SK-N-SH treated with all-trans-retinoic acid at 6 μM for 48 hours (cell line): ENCODE results near the gene CEP350.

Experiments
- ATAC-seq: fragments of 200-7000 bp; cut with Tn5 transposase; 3 replicates; pipeline ENCODE4 v1.9.1; 2020; ENCODE audit warnings: mild to moderate bottlenecking, moderate library complexity
- BACH2 ChIP-seq: fragments of 250-450 bp; sonication (Bioruptor Pico); IDR thresholded peaks from 2 replicates; pipeline ENCODE4 v1.9.0; 2021; ENCODE audit warnings: mild to moderate bottlenecking, borderline replicate concordance
- CSDC2 ChIP-seq: fragments of 250-450 bp; sonication (Bioruptor Pico); IDR thresholded peaks from 2 replicates; pipeline ENCODE4 v1.5.0; 2020; ENCODE audit warnings: mild to moderate bottlenecking, moderate library complexity
- GLIS3 ChIP-seq: fragments of 250-450 bp; sonication (Bioruptor Pico); IDR thresholded peaks from 2 replicates; pipeline ENCODE4 v1.5.0; 2020; ENCODE audit warnings: mild to moderate bottlenecking, moderate library complexity
- ISL1 ChIP-seq: fragments of 250-450 bp; sonication (Bioruptor Pico); IDR thresholded peaks from 2 replicates; pipeline ENCODE4 v2.1.2; 2022; ENCODE audit warnings: mild to moderate bottlenecking, moderate library complexity
- PPARA ChIP-seq: fragments of 250-450 bp; sonication (Bioruptor Pico); IDR thresholded peaks from 2 replicates; pipeline ENCODE4 v1.5.0; 2020; ENCODE audit warnings: mild to moderate bottlenecking, borderline replicate concordance
- RARB ChIP-seq: fragments of 250-450 bp; sonication (Bioruptor Pico); IDR thresholded peaks from 2 replicates; pipeline ENCODE4 v1.8.0; 2021; ENCODE audit warnings: mild to moderate bottlenecking, moderate library complexity
- SNAI2 ChIP-seq: fragments of 250-450 bp; sonication (Bioruptor Pico); IDR thresholded peaks from 2 replicates; pipeline ENCODE4 v1.5.0; 2020; ENCODE audit warnings: mild to moderate bottlenecking, moderate library complexity
- TCF4 ChIP-seq: fragments of 250-450 bp; sonication (Bioruptor Pico); IDR thresholded peaks from 2 replicates; pipeline ENCODE4 v1.8.0; 2021; ENCODE audit warnings: mild to moderate bottlenecking, moderate library complexity, borderline replicate concordance
- TOX ChIP-seq: fragments of 250-450 bp; sonication (Bioruptor Pico); IDR thresholded peaks from 2 replicates; pipeline ENCODE4 v1.8.0; 2021; ENCODE audit warnings: mild to moderate bottlenecking, moderate library complexity, borderline replicate concordance
- ZC3H10 ChIP-seq: fragments of 250-450 bp; sonication (Bioruptor Pico); IDR thresholded peaks from 2 replicates; pipeline ENCODE4 v1.5.1; 2021; ENCODE audit warnings: mild to moderate bottlenecking, moderate library complexity
- ZFP3 ChIP-seq: fragments of 250-450 bp; sonication (Bioruptor Pico); IDR thresholded peaks from 2 replicates; pipeline ENCODE4 v1.5.0; 2020; ENCODE audit warnings: mild to moderate bottlenecking, moderate library complexity
- ZNF565 ChIP-seq: fragments of 450-650 bp; formaldehyde crosslinking; conservative IDR thresholded peaks from 2 replicates; pipeline ENCODE4 v1.5.0; 2020; ENCODE audit warnings: low read depth, mild to moderate bottlenecking, moderate library complexity
- ZNF8 ChIP-seq: fragments of 450-650 bp; formaldehyde crosslinking; IDR thresholded peaks from 2 replicates; pipeline ENCODE4 v1.5.0; 2020; ENCODE audit warnings: mild to moderate bottlenecking, moderate library complexity
- TF ChIP-seq, protein P1 (sequence below): fragments of 250-450 bp; sonication (Bioruptor Pico); IDR thresholded peaks from 2 replicates; pipeline ENCODE4 v1.8.0; 2020; ENCODE audit warnings: mild to moderate bottlenecking, moderate library complexity, borderline replicate concordance
- TF ChIP-seq, protein P2 (sequence below): fragments of 250-450 bp; sonication (Bioruptor Pico); IDR thresholded peaks from 2 replicates; pipeline ENCODE4 v1.5.1; 2021; ENCODE audit warnings: mild to moderate bottlenecking, moderate library complexity
- TF ChIP-seq, protein P3 (sequence below): fragments of 250-450 bp; sonication (Bioruptor Pico); IDR thresholded peaks from 2 replicates; pipeline ENCODE4 v1.8.0; 2021; ENCODE audit warnings: low read depth, mild to moderate bottlenecking, moderate library complexity, borderline replicate concordance
- TF ChIP-seq, protein P4 (sequence below): fragments of 250-450 bp; sonication (Bioruptor Pico); IDR thresholded peaks from 2 replicates; pipeline ENCODE4 v1.5.1; 2020; ENCODE audit warnings: low read depth, mild to moderate bottlenecking, moderate library complexity
- TF ChIP-seq, protein P5 (sequence below): fragments of 250-450 bp; sonication (Bioruptor Pico); IDR thresholded peaks from 2 replicates; pipeline ENCODE4 v1.5.0; 2020; ENCODE audit warnings: mild to moderate bottlenecking, moderate library complexity

Gene CEP350

DNA sequence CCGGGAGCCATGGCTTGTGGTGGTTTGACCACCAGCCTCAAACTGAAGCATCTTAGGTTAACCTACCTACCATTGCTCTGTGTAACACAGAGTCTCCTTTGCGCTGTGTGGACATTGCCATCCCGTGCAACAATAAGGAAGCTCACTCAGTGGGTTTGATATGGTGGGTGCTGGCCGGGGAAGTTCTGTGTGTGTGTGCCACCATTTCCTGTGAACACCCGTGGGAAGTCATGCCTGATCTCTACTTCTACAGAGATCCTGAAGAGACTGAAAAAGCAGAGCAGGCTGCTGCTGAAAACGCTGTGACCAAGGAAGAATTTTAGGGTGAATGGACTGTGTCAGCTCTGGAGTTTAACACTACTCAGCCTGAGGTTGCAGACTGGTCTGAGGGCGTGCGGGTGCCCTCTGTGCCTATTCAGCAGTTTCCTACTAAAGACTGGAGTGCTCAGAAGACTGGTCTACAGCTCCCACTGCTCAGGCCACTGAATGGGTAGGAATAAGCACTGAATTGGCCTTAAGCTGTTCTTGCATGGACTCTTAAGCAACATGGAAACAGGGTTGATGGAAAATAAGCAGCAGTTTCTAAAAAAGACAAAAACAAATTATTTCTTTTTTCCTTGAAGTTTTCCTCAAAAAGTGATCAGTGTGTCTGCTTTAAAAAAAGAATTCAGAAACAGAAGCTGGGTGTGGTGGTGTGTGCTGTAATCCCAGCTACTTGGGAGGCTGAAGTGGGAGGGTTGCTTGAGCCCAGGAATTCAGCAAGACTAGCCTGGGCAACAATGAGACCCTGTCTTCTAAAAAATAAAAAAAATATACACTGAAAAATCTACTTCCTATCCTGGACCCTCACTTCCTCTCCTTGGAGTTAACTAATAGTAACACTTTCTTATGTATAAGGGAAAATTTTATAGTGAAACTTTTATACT, 14.6 kb downstream of the CEP350 start:
- TF ChIP-seq, protein P1, sequence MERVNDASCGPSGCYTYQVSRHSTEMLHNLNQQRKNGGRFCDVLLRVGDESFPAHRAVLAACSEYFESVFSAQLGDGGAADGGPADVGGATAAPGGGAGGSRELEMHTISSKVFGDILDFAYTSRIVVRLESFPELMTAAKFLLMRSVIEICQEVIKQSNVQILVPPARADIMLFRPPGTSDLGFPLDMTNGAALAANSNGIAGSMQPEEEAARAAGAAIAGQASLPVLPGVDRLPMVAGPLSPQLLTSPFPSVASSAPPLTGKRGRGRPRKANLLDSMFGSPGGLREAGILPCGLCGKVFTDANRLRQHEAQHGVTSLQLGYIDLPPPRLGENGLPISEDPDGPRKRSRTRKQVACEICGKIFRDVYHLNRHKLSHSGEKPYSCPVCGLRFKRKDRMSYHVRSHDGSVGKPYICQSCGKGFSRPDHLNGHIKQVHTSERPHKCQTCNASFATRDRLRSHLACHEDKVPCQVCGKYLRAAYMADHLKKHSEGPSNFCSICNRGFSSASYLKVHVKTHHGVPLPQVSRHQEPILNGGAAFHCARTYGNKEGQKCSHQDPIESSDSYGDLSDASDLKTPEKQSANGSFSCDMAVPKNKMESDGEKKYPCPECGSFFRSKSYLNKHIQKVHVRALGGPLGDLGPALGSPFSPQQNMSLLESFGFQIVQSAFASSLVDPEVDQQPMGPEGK (CRISPR knock-in tag) = no peak
- TF ChIP-seq, protein P2, sequence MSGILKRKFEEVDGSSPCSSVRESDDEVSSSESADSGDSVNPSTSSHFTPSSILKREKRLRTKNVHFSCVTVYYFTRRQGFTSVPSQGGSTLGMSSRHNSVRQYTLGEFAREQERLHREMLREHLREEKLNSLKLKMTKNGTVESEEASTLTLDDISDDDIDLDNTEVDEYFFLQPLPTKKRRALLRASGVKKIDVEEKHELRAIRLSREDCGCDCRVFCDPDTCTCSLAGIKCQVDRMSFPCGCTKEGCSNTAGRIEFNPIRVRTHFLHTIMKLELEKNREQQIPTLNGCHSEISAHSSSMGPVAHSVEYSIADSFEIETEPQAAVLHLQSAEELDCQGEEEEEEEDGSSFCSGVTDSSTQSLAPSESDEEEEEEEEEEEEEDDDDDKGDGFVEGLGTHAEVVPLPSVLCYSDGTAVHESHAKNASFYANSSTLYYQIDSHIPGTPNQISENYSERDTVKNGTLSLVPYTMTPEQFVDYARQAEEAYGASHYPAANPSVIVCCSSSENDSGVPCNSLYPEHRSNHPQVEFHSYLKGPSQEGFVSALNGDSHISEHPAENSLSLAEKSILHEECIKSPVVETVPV (CRISPR knock-in tag) = no peak
- TF ChIP-seq TOX (no peak), RARB (no peak), CSDC2 (CRISPR knock-in tag) (no peak), TCF4 (no peak)
- TF ChIP-seq, protein P3, sequence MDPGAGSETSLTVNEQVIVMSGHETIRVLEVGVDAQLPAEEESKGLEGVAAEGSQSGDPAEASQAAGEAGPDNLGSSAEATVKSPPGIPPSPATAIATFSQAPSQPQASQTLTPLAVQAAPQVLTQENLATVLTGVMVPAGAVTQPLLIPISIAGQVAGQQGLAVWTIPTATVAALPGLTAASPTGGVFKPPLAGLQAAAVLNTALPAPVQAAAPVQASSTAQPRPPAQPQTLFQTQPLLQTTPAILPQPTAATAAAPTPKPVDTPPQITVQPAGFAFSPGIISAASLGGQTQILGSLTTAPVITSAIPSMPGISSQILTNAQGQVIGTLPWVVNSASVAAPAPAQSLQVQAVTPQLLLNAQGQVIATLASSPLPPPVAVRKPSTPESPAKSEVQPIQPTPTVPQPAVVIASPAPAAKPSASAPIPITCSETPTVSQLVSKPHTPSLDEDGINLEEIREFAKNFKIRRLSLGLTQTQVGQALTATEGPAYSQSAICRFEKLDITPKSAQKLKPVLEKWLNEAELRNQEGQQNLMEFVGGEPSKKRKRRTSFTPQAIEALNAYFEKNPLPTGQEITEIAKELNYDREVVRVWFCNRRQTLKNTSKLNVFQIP (CRISPR knock-in tag) = no peak
- no peak for ATAC-seq

DNA sequence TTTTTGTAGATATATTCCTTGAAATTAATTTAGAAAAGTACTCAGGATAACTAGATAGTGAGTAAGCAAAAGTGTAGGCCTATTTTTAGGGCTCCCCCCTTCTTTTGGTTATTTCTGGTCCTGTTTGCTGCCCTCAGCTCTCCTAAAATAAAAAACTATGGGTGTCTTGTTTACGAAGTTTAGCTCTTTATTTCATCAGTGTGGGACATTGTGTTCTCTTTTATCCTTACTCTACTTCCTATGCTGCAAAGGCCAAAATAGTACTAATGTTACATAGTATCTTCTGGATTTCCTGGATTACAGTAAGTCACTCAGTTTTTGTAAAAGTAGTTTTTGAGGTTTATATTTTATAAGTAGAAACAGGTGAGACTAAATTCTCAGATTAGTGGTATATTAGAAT, 15.4 kb downstream of the CEP350 start:
- TF ChIP-seq SNAI2 (CRISPR knock-in tag) (no peak), PPARA (CRISPR knock-in tag) (no peak), GLIS3 (CRISPR knock-in tag) (no peak), ZC3H10 (CRISPR knock-in tag) (no peak), TCF4 (no peak), RARB (no peak), TOX (no peak), ZNF565 (CRISPR knock-in tag) (no peak), ISL1 (CRISPR knock-in tag) (no peak), ZNF8 (CRISPR knock-in tag) (no peak), ZFP3 (no peak), BACH2 (CRISPR knock-in tag) (no peak)
- TF ChIP-seq, protein P4, sequence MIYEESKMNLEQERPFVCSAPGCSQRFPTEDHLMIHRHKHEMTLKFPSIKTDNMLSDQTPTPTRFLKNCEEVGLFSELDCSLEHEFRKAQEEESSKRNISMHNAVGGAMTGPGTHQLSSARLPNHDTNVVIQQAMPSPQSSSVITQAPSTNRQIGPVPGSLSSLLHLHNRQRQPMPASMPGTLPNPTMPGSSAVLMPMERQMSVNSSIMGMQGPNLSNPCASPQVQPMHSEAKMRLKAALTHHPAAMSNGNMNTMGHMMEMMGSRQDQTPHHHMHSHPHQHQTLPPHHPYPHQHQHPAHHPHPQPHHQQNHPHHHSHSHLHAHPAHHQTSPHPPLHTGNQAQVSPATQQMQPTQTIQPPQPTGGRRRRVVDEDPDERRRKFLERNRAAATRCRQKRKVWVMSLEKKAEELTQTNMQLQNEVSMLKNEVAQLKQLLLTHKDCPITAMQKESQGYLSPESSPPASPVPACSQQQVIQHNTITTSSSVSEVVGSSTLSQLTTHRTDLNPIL (CRISPR knock-in tag) = no peak
- TF ChIP-seq, protein P1 (CRISPR knock-in tag) = no peak
- TF ChIP-seq, protein P3 (CRISPR knock-in tag) = no peak
- TF ChIP-seq, protein P5, sequence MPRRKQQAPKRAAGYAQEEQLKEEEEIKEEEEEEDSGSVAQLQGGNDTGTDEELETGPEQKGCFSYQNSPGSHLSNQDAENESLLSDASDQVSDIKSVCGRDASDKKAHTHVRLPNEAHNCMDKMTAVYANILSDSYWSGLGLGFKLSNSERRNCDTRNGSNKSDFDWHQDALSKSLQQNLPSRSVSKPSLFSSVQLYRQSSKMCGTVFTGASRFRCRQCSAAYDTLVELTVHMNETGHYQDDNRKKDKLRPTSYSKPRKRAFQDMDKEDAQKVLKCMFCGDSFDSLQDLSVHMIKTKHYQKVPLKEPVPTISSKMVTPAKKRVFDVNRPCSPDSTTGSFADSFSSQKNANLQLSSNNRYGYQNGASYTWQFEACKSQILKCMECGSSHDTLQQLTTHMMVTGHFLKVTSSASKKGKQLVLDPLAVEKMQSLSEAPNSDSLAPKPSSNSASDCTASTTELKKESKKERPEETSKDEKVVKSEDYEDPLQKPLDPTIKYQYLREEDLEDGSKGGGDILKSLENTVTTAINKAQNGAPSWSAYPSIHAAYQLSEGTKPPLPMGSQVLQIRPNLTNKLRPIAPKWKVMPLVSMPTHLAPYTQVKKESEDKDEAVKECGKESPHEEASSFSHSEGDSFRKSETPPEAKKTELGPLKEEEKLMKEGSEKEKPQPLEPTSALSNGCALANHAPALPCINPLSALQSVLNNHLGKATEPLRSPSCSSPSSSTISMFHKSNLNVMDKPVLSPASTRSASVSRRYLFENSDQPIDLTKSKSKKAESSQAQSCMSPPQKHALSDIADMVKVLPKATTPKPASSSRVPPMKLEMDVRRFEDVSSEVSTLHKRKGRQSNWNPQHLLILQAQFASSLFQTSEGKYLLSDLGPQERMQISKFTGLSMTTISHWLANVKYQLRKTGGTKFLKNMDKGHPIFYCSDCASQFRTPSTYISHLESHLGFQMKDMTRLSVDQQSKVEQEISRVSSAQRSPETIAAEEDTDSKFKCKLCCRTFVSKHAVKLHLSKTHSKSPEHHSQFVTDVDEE (CRISPR knock-in tag) = no peak
- no peak for ATAC-seq
